Stimulated activated naive CD4-positive, alpha-beta T cell (primary cell): ENCODE results near the gene ZIC4.

Experiments
- DNase-seq, 6 experiments: peaks; one replicate each; lab custom pipeline; 2025; lab: John Stamatoyannopoulos, UW

ZIC4 gene

GRCh38 chr3:147406028-147406931 lies at the start of gene ZIC4:
Gene ZIC4 (minus strand): TSS chr3:147406543. CDS start chr3:147402797, 3,746 bp downstream.
- no peak for DNase-seq

GRCh38 chr3:147449669-147450068 lies 43.3 kb upstream of the ZIC4 start:
- DNase-seq = no peak

DNA sequence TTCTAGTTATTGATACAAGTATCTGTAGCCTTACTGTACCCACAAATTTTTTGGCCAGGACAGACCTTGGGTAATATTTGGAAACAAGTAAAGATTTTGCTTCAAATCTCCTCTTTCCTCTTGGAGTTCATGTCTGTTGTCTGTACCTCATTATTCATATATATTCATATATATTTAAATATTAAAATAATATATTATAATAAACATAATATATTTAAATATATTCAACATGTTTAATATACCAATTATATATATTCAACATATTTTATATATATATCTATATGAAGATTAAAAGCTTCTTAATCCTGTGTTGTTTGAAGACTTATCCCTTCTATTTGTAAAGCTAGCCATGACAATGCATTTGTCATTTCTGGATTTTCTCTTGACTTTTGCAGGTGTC lies 40.9 kb upstream of the ZIC4 start:
- DNase-seq = no peak

DNA sequence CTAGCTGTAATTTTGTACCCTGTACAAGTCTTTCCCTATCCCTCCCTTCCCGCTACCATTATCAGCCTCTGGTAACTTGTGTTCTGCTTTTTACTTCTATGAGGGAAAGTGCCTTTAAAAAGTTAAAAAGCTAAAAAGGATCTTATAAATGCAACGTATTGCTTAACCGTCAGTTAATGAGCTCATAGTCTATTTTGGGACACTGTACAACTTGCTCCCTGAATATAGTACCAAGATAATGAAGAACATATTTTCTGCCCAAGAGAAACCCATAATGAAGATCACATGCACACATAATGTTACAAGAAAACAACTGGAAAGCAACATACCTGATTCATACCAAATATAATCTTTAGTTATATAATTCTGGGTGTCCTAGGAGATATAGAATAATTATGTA lies 25.4 kb upstream of the ZIC4 start:
- DNase-seq = no peak

- no peak for DNase-seq
These were observed 22.4 kb upstream of the ZIC4 start for GRCh38 chr3:147428754-147429153.

- DNase-seq = no peak
These were observed 22.0 kb upstream of the ZIC4 start for GRCh38 chr3:147428326-147428725.

- no peak for DNase-seq
These were observed 21.4 kb upstream of the ZIC4 start for GRCh38 chr3:147427746-147428145.

DNA sequence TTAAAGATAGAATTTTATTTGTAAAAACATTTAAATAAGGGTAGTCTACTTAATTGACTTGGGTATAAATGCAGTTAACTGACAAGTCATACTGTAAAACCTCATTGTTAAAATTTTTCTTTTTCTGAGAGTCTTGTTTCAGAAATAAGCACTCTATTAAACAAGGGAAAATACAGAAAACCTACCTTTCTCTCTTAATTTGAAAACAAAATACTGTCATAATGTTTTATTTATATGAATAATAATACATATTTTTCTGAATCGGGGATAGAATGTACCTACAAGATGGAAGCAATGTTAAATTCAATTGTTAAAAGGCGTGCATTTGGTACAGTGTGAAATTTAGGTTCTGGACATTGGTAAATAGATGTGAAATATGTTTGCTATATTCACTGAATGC lies 20.6 kb upstream of the ZIC4 start:
- no peak for DNase-seq

GRCh38 chr3:147425388-147425850 lies 19.1 kb upstream of the ZIC4 start:
- DNase-seq = no peak

DNA sequence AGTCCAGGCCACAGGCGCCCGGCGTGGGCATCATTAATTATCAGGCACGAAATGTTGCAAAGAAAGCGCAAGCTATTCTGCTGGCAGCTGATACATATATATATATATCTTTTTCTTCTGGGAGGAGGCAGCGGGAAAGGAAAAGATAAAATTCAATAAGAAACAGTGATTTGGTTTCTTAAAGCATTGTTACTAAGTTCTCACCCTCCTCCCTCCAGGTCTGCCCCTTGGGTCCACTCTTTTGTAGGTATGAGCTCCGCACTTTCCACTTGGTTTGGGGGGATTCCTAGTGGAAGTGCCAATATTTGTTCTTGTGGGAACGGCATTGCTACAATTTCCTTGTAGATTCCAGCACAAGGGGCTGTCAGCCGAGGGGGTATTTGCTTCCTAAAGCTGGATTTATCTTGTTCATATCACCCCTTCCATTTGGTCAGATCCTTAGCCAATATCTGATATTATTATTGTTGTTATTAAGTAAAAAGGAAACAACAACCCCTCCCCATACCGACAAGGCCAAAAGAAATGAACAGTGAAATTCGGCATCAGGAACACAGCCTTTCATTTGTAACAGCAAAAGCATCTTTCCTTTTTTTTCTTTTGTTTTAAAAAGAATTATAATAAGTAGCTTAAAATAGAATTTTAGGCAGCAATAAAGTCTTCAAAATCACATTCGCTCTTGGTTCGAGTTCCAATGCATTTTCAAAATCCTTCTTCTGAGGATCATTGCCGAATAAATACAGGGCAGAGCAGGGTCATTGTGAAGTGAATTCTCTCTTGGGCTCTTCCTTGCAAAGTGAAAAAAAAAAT lies 18.4 kb upstream of the ZIC4 start:
- DNase-seq = no peak

DNA sequence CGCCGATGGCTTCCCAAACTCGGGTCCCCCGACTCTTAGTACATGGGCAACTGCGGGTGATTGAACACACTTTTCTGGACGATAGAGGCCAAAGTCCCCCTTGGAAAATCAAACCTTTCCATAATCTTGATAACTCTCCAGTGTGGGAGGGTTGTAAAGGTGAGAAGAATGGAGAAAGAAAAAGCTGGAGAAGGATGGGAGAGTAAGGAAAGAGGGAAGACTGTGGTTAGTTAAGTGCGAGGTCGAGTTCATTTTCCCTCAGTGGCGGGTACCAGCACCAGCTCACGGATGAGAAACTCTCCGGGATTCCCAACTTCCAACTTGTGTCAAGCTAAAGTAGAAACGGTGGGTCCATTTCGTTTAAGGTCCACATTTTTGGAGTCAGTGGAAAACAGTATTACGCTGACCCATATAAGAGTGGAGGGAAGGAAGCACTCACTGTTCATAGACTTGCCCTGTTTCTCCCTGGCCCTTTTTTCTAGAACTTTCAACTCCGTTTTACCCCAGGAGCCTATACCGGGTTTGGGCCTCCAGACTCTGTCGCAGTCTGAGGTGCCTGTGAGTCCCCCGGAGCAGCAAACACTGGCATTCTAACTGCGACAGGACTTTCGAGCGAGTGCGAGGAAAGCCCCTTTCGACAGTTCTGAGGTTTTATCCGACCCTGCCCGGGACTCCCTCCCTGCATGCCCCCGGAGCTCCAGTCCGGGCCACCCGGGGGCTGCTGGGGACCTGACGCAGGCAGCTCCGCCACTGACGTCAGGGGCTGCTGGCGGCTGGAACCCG lies 17.6 kb upstream of the ZIC4 start:
- no peak for DNase-seq

DNA sequence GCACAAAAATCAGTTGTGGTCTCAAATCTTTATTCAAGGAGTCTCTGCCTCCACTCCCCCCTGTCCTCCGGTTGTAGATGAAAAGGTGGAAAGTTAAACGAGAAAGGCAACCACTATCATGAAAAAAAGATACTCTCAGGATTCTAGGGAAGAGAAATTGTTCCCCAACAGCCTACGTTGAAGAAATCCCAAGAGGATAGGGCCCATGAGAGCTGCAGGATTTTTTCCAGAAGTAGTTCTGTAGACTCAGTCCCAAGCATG lies 17.1 kb upstream of the ZIC4 start:
- no peak for DNase-seq

- no peak for DNase-seq
These were observed 16.5 kb upstream of the ZIC4 start for GRCh38 chr3:147422601-147423536.

DNA sequence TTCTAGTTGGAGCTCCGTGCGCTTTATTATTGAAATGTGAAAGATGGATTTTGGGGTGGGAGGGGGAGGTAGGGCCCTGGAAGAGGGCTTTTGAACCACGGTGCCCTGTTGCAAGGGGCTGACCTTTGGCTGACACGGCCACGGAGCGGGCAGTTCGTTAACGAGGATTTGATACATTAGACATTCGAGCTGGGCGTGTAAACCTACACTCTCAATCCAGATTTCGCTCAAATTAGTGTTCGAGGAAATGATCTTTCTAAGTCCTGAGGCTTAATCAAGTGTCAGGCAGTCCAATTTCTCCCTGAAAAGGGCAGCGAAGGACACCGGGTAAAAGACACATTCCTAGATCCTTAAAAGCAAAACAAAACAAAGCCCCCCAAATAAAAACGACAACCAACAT lies 15.9 kb upstream of the ZIC4 start:
- no peak for DNase-seq

DNA sequence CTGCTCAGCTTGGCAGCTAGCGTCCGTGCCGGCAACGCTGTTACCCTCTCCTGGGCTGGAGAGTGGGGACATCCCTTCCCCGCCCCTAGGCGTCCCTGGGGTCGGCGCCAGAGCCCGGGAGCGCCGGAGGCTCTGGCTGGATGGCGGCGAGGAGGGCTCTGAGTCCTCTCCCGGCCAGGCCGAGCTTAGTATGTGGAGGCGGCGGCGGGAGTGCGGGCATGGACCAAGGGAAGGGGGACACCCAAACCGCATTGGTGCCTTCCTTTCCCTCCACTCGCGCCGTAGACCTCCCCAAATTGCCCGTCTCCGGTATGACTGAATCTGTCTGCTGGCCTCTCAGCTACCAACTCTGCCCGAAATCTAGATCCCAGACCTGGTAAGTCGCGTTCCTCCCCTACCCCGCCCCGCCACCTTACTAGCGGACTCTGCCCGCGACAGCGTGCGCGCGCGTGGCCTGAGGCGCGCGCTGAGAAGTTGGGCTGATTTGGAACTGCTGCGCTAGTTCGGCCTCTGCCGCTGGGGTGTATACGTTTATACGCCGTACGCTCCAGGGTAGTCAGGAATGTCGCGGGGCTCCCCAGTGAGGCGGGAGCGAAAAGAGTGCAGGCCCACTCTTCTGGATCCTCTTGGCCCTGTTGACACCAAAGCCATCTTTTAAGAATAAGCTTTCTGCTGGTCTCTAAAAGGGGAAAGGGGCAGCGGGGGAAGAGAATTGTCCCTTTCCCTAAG lies 15.0 kb upstream of the ZIC4 start:
- no peak for DNase-seq

DNA sequence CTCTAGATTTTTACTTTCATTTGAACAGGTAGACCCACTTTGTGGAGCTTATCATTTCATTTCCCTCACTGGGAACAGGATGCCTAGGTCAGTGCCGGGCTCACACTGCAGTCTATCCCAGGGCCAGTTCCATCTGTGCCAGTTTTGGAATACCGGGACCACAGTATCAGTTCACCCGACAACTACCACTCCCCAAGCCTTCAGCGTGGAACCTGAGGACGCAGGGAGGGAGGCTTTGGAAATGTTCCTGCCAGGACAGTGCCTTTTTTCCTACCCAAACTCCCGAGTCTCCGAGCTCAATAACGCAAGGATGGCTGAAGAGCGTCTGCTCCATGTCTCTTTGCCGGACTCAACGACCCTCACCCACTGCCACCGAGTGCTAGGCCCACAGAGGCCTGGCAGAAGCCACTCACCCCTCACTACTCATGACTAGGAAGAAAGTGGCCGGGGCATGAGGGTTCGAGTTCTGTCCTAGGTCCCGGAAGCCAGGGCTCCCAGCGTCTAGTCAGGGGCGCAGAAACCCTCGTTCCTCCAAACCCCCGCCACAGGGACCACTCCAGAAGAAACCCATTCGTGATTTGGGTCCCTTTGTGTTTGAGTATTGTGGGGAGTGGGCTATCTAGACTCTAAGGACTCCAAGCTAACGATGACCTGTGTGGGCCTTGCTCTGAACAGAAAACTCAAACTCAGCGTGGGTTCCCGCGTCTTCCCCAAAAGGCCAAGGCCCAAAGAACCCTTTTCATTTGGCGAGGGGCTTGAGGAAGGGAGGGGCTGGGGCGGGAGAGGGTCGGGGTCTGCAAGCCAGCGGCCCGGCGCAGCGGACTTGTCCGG lies 14.2 kb upstream of the ZIC4 start:
- DNase-seq = no peak

GRCh38 chr3:147419781-147420224 lies 13.5 kb upstream of the ZIC4 start:
- DNase-seq = no peak

- DNase-seq = no peak
These were observed 12.7 kb upstream of the ZIC4 start for GRCh38 chr3:147418808-147419701.

DNA sequence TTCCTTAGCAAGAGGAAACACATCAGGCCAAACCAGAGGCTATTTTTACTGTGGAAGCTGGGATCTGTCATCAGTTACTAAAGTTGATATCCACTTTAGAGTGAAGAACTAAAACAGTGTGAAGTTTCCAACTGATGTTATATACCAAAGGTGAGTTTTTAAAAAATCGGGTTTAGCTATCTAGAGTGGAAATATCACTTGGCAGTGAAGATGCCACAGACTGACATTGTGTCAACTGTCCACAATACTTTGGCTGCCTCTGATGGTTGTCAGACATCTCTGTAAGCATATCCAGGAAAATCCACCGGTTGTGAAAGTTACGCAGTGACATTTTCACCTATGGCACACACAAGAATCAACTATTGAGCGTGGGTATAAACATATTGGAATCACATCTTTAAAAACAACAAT lies 12.0 kb upstream of the ZIC4 start:
- DNase-seq = no peak
